NK-92 treated with Interleukin-12 subunit alpha and Interleukin-12 subunit beta, amount 100 ng/mL, for 24 hours (cell line): ENCODE results near the gene PPM1H.
"Not testable (repeated sequence)": the region's sequence is repeated elsewhere in the genome, so short reads cannot be mapped to it uniquely, and the experiment has no call there.

ENCODE experiments used
- DNase-seq: peaks from one replicate; lab custom pipeline; 2025; lab: John Stamatoyannopoulos, UW

PPM1H gene

DNA sequence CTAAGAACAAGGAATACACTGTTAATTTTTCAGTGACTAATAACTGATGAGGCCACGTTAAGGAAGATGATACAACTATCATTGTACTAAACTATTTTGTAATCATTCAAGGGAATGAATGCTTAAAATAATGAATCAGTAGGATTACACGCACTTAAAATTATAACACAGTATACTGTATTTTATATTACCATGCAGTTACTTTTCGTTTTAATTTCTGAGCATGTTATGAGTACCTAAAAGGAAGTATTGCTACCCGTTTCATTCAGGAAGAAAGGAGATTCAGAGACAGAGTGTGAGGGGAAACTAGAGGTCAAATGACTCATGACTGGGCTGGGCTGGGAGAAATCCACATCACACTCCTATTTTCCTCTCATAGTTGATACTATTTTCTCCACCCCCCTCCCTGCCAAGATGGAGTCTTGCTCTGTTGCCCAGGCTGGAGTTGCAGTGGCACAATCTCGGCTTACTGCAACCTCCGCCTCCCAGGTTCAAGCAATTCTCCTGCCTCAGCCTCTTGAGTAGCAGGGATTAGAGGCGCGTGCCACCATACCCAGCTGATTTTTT, 202.0 kb downstream of the PPM1H start:
- DNase-seq: no peak

DNA sequence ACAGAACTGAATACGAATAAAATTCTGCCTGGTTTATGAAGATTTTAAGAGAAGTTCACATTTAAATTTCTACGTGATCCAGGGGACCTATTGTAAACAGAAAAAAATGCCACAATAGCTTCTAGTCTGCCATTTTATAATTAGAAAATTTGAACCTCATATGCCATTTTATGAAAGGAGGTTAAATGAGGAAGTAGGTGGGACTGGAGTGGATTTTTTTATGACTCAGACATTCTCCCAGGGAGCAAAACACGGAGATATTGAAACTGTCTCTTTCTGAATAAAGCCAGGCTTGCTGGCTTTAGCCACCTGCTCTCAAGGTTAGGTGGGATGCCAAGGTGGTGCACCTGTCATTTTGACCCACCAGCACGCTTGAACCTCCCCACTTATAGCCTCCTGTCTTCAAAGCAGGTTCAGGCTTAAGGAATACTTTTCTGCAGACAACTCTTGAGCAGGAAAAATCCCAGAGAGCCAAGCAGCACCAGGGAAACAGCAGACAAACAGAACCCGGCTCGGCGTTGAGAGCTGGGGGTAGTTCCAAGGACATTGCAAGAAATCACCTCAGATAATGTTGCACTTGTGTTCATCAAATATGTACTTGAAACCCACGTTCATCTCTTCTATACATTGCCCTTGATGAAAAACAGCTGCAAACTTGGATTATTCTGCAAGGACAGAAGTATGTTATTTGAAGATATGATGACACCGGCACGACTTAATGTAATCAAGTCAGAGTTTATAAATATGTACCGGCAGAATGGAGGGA, 203.7 kb downstream of the PPM1H start:
- no peak for DNase-seq

DNA sequence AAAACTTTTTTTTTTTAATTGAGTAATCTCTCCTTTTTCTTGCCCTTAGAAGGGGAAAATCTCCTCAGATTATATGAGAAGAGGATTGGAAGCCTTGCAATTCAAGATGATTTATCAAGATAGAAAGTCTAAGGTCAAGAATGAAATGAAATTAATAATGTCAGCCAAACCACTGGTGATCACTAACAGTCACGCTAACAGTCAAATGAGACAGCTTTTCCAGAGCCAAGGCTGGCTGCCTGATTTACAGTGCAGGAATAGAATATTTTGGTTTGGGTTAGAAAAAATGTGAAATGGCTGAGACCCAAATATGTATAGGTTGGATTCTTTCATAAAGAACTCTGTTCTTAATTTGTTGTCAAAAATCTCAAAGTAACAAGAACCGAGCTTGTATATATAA, 204.3 kb downstream of the PPM1H start:
- DNase-seq: no peak

DNA sequence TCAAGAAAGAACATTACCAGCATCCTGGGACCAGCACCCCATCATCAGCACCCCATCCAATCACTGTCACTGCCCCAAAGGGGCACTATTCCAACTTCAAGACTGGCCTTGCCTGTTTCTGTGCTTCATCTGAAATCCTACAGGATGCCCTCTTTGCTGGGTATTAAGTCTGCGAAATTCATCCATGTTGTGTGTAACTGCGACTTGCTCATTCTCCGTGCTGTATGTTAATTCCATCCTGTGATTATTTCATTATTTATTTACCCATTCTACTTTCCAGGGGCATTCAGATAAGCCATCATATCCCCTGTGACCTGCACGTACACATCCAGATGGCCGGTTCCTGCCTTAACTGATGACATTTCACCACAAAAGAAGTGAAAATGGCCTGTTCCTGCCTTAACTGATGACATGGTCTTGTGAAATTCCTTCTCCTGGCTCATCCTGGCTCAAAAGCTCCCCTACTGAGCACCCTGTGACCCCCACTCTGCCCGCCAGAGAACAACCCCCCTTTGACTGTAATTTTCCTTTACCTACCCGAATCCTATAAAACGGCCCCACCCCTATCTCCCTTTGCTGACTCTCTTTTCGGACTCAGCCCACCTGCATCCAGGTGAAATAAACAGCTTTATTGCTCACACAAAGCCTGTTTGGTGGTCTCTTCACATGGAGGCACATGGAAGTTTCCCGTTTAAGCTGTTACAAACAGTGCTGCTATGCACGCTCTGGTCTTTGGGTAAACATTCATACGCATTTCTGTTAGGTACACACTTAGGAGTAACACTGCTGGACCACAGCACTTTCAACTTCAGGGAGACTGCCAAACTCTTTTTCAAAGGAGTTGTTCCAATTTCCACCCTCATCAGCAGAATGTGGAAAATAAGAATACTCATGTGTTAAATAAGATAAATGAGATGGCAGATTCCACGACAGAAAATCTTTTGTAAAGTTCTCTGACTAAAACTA, 205.1 kb downstream of the PPM1H start:
- DNase-seq: not testable (repeated sequence)

DNA sequence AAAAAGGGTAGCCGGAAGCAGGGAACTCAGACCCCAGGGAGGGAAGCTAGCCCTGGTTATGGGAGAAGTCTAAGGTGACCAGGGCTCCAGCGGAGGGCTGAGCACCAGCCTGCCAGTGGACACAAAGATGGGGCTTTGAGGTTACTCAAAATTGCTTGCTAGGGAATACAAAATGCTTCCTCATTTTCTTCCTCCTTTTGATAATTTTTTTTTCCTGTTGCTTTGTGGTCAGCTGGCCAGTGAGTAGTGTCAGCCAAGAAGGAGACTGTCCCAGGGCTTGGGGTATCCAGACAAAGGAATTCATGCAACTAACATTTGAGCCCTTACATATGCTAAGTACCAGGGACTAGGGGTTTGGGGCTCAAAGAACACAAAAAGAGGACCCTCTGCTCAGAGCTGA, 206.2 kb downstream of the PPM1H start:
- DNase-seq: no peak

DNA sequence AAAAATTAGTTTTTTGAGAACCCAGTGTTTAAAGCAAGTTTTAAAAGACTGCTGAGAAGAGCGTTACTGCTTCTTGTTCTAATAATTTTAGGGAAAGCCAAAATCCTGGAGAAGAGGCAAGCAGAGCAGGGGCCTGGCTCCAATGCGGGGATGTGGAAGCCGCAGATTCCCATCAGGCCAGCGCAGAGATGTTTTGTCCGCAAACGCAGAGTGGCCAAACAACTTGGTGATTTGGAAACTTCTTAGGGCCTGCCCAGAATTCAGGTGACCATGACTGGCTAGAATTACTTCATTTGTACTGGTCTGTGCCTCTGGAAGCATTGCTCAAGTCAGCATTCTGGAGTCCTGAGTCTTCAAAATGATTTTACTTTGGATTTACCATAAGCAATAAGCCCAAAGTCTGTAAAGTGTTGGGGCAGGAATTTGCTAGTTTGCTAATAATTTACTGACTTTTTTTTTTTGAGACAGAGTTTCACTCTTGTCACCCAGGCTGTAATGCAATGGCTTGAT, 208.4 kb downstream of the PPM1H start:
- no peak for DNase-seq

DNA sequence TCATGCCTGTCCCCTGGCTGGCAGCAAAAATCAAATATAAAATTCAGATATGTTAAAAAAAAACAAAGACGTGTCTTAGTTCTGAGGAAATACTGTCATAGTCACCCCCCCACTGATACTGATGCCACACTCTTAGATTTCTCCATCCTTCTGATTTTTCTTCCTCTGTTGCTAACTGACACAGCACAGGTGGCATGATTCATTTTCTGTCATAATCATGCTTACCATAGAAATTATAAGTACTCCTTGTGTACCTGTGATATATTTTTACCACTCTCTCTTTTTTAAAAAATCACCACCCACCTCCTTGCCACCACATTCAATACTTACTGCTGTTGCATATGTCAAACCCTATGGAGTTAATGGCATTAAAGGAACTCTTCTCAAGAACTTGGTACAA, 209.2 kb downstream of the PPM1H start:
- no peak for DNase-seq

DNA sequence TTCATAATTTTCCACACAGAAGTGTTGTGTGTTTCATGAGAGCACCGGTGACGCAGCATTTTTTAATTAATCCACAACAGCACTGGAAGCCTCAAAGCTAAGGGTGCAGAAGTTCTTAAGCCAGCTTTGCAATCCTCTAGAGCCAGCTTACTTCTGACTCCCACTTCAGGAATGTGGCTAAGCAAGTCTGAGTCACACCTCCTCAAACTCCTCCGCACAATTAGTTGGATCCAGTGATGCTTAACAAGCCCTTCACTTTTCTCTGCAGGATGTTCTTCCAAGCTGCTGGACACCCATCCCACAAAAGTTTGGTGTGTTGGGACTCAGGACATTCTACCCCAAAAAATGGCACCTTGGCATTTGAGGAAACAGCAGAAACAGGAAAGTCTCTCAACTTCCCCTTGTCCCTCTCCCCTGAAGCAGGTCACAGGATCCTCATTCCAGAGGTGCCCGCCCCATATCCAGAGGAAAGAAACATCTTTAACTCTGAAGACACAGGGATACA, 210.0 kb downstream of the PPM1H start:
- no peak for DNase-seq

DNA sequence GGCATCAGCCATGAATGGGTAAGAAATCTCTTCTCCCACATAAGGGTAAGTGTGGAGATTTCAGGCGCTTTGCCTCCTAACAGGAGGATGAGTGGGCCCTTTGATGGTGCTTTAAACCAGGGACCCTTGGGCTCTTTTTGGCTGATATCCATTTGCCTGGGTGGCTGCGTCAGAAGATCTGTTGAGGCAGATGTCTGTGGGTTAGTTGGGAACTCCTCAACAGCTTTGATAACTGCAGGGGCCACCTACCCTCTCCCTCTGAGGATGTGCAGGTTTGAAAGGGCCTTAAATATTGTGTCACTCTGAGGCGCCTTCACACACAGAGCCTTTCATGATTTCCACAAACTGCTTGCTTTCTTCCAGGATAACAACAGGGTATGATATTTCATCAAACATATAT, 210.7 kb downstream of the PPM1H start:
- DNase-seq: no peak

DNA sequence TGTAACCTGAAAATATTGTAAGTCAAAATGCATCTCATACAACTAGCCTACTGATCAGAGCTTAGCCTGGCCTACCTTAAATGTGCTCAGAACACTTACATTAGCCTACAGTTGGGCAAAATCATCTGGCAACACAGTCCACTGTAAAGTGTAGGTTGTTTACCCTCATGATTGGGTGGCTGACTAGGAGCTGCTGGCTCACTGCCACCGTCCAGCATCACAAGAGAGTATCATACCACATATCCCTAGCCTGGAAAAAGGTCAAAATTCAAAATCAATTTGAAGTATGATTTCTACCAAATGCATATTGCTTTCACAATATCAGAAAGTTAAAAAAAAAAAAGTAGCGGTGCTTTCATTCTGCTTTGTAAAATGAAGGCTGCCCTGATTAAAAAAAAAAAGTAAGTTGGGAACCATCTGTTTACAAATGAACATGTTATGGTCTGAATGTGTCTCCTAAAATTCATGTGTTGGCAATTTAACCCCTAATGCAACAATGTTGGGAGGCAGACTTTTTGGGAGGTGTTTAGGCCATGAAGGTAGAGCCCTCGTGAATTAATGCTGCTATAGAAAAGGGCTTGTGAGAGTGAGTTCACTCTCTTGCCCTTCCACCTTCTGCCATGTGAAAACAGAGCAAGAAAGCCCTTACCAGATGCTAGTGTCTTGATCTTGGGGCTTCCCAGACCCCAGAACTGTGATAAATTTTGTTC, 211.8 kb downstream of the PPM1H start:
- no peak for DNase-seq

DNA sequence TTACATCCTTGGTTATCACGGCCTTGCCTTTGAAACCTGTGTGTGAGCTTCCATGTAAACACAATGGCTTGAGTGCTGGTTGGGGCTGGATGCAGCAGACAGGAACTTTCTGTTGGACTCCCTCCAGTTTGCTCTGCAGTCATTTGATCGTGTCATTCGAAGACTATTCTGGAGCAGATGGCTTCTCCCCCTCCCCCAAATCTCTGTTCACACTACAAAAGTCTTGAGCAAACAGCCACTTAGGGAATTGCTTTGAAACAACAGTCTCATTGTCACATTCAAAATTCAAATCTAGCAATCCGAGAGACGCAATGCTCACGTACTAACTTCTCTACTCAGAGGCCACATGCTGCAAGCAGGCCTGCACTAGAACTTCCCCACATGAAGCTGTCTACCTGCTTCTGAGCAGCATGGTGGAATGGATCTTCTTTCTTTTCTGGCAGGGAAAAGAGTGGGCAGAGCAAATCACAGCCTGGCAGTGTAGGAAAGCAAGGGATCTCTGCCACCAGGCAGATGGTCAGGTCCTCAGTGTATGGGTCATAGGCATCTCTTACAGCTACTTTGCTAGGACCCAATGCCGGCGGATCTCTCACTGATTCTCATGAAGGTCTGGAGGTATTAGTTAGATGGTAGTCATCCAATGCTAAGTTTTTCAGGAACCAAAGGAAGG, 214.2 kb downstream of the PPM1H start:
- DNase-seq: no peak

DNA sequence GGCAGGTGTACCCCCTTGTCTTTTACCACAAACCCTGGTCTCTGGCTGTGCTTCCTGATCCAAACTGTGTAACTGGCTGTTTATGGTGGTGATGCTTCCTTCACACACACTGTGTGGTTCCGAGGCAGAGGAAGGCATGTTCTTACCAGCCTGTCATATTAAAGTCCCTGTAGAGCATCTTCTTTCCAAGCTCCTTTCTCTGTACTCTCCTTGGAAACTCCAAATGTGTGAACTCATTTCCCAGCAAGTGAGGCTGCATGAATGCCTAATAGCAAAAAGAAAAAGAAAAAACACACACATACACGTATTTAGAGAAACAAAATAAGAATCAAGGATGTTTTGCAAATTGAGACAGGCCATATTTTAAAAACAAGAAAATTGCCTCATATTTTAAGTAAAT, 214.9 kb downstream of the PPM1H start:
- no peak for DNase-seq

DNA sequence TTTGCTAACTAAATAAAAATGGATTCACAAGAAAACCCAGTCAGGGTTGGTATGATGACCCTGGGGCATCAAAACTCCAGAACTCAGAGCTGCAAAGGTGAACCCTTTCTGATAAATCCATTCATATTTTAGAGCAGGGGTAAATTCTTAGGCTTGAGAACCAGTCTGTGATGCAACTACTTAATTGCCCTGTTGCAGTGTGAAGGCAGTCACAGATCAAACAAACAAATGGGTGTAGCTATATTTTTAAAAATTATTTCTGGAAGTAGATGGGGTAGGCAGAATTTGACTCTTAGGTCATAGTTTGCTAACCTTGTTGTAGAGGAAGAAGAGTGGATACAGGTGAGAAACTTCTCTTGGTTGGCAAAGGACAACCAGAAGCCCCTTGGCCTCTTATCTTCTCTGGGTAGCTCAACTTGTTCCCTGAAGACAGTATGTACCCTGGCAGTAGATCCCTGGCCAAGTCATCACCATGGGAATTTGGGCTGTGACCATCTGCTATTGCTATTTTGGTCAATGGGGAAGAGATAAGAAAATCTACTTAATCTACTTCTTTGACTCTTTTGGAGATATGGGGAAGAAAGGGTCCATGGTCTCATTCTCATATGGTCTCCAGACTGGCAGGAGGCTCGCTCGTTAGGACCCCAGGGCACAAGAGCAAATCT, 216.1 kb downstream of the PPM1H start:
- no peak for DNase-seq

DNA sequence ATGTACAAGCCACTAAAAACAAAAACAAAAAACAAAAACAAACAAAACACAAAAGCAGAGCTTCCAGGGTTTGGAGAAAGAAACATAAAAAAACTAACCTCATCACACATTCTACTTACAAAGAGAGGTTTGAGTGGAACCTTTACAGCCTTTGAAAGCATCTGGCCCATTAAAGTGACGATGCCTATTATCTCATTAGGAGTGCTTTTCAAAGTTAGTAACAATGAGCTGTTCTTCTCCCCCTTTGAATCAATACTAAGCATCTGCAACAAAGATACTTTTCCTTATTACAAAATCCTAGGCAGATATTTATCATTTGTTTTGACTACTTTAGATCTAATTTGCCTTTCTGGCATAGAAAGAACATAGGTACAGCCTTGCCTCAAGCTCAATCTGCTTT, 217.3 kb downstream of the PPM1H start:
- DNase-seq: no peak

DNA sequence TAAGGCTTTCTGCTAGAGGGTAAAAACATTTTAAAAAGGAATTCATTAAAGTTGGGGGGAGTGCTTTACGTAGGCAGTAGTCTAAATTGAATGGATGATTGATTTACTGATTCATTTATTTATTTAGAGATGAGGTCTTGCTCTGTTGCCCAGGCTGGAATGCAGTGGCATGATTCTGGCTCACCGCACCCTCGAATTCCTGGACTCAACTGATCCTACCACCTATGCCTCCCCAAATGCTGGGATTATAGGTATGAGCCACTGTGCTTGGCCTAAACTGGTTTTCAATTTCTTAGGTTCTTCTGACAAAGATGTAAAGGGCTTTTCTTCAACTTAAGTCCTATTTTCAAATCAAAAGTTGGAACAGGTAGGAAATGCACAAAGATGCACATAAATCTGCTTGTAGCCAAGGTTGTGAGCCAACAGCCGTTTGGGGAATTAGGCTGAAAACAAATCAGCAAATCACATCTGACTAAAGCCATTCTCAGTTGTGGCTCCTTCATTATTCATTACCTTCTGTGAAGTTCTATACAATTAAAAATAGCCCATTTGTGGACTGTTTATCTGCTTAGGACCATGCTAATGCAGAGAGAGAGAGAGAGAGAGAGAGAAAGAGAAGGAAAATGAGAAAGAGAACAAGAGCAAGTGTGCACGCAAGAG, 218.0 kb downstream of the PPM1H start:
- DNase-seq: no peak

DNA sequence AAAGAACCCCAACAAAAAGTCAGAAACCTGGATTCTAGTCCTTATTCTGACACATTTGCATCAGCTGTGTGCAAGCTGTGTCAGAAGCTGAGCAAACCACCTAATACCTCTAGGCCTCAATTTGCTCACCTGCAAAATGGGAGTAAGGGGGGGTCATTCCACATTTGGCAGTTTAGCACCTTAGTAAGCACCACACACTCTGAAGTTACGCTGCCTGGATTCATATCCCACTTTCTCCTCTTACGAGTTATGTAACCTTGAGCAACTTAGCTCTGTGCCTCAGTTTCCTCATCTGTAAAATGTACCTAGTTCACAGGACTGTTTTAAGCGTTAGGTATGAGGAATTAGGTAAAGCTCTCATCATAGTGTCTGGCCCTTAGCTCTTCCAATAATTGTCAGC, 218.9 kb downstream of the PPM1H start:
- no peak for DNase-seq

DNA sequence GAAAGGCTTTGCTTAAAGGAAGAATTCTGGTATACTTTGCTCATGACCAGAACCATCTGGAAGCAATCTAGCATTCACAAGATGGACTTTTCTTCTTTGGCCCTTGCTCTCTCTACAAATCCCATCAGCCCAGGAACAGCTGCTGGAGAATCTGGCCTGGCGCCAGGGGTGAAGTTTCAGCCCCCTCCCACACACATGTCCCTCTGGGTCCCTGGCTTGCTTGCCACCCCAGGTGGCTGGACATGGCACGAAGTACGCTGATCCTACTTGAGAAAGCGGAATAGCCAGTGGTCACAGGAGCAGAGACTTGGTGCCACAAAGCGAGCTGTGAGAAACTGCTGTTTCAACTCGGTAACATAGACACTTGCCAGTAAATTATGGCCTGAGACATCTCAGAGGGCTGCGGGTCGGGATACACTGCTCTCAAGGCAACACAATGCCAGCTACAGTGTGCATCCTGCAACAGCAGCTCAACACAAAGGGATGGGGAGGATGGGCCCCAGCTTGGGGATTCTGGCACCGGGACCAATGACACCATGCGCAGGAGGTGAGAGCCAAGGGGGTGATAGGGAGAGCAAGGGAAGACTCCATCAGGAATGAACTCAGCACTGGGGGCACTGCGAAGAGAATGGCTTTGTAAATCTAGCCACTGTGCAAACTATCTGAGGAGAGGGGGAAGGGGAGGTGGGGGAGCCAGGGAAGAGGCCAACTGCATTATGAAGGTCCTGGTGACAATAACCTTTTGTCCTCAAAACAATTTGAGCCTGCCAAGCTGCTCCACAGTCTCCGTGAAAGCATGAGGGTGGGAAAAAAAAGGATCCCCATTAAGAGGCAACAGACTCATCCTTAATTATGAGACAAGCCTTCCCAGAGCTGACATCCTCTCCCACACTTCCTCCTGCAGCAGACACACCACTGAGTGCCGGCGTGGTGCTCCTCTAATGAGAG, 219.9 kb downstream of the PPM1H start:
- no peak for DNase-seq

DNA sequence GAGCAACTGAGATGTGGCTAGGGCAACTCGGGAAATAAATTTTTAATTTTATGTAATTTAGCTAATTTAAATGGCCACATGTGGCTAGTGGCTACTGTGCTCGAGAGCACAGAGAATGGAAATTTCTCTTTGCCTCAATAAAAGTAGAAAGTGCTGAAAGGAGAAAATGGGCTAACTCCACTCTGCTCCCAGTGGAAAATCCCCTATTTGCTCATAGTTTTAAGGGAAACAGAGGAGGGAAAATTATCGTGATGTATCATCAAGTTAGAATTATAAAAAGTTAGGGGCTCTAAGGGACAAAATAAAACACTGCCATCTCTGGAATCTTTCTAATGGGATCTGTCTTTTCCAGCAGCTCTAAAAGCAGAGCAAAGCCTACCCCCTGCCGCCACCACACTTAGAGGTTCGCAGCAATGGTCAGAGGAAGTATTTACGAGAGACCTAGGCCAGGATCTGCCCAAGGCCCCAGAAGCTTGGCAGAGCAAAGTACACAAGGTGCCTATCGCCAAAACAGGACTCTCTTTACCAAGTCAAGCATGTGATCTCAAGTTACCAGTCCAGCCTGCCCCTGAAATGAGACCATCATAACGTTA, 220.7 kb downstream of the PPM1H start:
- DNase-seq: no peak

DNA sequence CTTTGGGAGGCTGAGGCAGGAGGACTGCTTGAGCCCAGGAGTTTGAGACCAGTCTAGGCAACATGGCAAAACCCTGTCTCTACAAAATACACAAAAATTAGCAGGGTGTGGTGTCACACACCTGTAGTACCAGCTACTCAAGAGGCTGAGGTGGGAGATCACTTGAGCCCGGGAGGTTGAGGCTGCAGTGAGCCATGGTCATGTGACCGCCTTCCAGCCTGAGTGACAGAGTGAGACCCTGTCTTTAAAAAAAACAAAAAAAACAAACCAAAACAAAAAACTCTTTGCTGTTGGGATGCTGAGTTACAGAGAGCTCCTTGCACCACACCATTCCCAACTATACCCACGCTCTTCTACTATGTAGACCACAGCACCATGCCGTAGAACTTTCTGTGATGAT, 221.2 kb downstream of the PPM1H start:
- no peak for DNase-seq
